Measurements from ENCODE around the gene HYAL2. TPM values are rescaled to one million over a fixed set of nuclear protein-coding genes. Genes with fewer than 3 reads are reported as not detected.
A peak's percentile ranks its signal among the peaks of the same experiment; 100 is the strongest.

The HYAL2 gene
- total RNA-seq, 1 experiment from 2014 or later = 29.6 TPM

GRCh38 chr3:50364573-50365079 is 42.1 kb upstream of the HYAL2 start:
- DNase-seq = no peak
- Histone ChIP-seq H3K27ac (no peak overlapping the region), H2AFZ (no peak overlapping the region), H3F3A (ENCODE audit: insufficient read depth, low read depth) (no peaks in the 10 kb centered on the region), H3K9me3 (ENCODE audit: insufficient read depth, low read depth) (no peaks in the 10 kb centered on the region), H4K20me1 (ENCODE audit: insufficient read depth) (no peaks in the 10 kb centered on the region), H3K4me2 (no peak overlapping the region), H3K4me3 (no peak overlapping the region), H3K36me3 (ENCODE audit: low read depth) (no peaks in the 10 kb centered on the region), H3K4me1 (replicated peaks; ENCODE audit: insufficient read depth) (no peaks in the 10 kb centered on the region; the same call in 1 of the 2 replicates), H3K79me2 (ENCODE audit: low read depth) (no peaks in the 10 kb centered on the region), H3K27me3 (ENCODE audit: insufficient read depth, low read depth) (peaks cover 10% of the 10 kb centered on the region), H3K9me2 (ENCODE audit: insufficient read depth) (no peaks in the 10 kb centered on the region)
- POLR2A ChIA-PET (ENCODE audit: unreplicated experiment) = no interaction called here
- BruUV-seq (replicated peaks) = no TSS peak
- CTCF ChIA-PET = no interaction called here
- TF ChIP-seq EZH2 (IDR thresholded peaks at IDR 0.05; ENCODE audit: low read depth) (no peak), CTCF (conservative IDR thresholded peaks at IDR 0.05) (no peak)
- intact Hi-C loops (cut with micrococcal nuclease; ENCODE audit: unreplicated experiment) = no loop called here

GRCh38 chr3:50359760-50360110 is 37.2 kb upstream of the HYAL2 start:
- POLR2A ChIA-PET (ENCODE audit: unreplicated experiment) = interaction anchor here (0.5 to 0.8 kb wide), 2 partner anchors 10 to 1885 kb away, joined by 4 read pairs; no protein-coding TSS in a partner anchor
- BruUV-seq (replicated peaks) = TSS peak; percentile 22

More at GRCh38 chr3:50359760-50360110, 37.2 kb upstream of the HYAL2 start:
- Histone ChIP-seq H4K20me1 (ENCODE audit: insufficient read depth) (peaks cover 22% of the 10 kb centered on the region), H3F3A (ENCODE audit: insufficient read depth, low read depth) (no peaks in the 10 kb centered on the region; the same call in 1 of the 2 replicates), H3K4me1 (replicated peaks; ENCODE audit: insufficient read depth) (peaks cover 27% of the 10 kb centered on the region), H3K9me3 (ENCODE audit: insufficient read depth, low read depth) (no peaks in the 10 kb centered on the region), H3K4me2 (peak overlapping the region; percentile 89), H3K27ac (no peak overlapping the region), H3K79me2 (ENCODE audit: low read depth) (peaks cover 38% of the 10 kb centered on the region), H3K4me3 (peak overlapping the region; percentile 86; the same call in 1 of the 2 replicates), H2AFZ (peak overlapping the region; percentile 90), H3K36me3 (ENCODE audit: low read depth) (0 out of 2 replicates have a peak, but pooled peaks cover 4% of the 10 kb centered on the region), H3K27me3 (ENCODE audit: insufficient read depth, low read depth) (no peaks in the 10 kb centered on the region), H3K9me2 (ENCODE audit: insufficient read depth) (no peaks in the 10 kb centered on the region)
- TF ChIP-seq CTCF (conservative IDR thresholded peaks at IDR 0.05) (no peak), EZH2 (IDR thresholded peaks at IDR 0.05; ENCODE audit: low read depth) (no peak)
- DNase-seq = no peak
- CTCF ChIA-PET = no interaction called here
- intact Hi-C loops (cut with micrococcal nuclease; ENCODE audit: unreplicated experiment) = loop anchor here (1.0 to 5.0 kb wide), 2 partner anchors 8 to 1028 kb away; partner anchors contain the start of gene MANF

All from PC-9 (cell line).